ENCODE data around the gene SRRM1.
"Not testable (repeated sequence)": the region's sequence is repeated elsewhere in the genome, so short reads cannot be mapped to it uniquely, and the experiment has no call there.

Gene SRRM1

DNA sequence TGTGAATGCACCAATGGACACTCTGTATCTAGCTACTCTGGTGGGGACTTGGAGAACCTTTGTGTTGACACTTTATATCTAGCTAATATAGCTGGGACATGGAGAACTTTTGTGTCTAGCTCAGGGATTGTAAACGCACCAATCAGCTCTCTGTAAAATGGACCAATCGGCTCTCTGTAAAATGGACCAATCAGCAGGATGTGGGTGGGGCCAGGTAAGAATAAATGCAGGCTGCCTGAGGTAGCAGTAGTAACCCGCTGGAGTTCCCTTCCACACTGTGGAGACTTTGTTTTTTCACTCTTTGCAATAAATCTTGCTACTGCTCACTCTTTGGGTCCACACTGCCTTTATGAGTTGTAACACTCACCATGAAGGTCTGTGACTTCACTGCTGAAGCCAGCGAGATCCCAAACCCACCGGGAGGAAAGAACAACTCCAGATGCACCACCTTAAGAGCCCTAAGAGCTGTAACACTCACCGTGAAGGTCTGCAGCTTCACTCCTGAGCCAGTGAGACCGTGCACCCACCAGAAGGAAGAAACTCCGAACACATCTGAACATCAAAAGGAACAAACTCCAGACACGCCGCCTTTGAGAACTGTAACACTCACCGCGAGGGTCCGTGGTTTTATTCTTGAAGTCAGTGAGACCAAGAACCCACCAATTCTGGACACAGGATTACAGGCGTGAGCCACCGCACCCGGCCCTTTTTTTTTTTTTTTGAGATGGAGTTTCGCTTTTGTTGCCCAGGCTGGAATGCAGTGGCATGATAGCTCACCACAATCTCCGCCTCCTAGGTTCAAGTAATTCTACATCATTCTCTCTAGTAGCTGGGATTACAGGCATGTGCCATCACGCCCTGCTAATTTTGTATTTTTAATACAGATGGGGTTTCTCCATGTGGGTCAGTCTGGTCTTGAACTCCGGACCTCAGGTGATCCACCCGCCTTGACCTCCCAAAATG is 79.3 kb downstream of the SRRM1 start:
- not testable (repeated sequence) for DNase-seq
